ENCODE data around the gene TTBK2.

DNA sequence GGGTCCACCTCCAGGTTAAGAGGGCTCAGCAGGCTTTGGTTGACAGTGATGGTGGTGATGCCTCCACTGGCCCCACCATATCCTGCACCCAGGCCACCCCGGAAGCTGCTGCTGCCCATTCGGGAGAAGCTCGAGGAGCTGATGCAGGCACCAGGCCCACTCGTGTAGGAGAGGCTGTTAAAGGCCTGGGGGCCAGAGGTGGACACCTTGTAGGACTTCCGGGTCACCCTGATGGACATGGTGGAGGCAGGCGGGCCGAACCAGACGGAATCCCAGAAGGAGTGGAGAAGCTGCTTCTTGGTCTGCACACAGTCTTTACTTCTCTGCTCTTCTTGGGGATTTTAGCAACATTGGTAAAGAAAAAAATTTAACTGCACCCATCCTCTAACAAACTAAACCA lies 118.4 kb downstream of the TTBK2 start:
- TF ChIP-seq, protein P1, sequence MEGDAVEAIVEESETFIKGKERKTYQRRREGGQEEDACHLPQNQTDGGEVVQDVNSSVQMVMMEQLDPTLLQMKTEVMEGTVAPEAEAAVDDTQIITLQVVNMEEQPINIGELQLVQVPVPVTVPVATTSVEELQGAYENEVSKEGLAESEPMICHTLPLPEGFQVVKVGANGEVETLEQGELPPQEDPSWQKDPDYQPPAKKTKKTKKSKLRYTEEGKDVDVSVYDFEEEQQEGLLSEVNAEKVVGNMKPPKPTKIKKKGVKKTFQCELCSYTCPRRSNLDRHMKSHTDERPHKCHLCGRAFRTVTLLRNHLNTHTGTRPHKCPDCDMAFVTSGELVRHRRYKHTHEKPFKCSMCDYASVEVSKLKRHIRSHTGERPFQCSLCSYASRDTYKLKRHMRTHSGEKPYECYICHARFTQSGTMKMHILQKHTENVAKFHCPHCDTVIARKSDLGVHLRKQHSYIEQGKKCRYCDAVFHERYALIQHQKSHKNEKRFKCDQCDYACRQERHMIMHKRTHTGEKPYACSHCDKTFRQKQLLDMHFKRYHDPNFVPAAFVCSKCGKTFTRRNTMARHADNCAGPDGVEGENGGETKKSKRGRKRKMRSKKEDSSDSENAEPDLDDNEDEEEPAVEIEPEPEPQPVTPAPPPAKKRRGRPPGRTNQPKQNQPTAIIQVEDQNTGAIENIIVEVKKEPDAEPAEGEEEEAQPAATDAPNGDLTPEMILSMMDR (IDR thresholded peaks at IDR 0.05) = no peak
- TF ChIP-seq POLR2A (IDR thresholded peaks at IDR 0.05) = no peak
